Hepatic stellate cell (primary cell): ENCODE results near the gene ZSCAN5C.
"Not testable (repeated sequence)": the region's sequence is repeated elsewhere in the genome, so short reads cannot be mapped to it uniquely, and the experiment has no call there.

ENCODE experiments used
- DNase-seq: peaks from one replicate; pipeline ENCODE4 v3.0.0; 2011; ENCODE audit warnings: low spot score

The ZSCAN5C gene

DNA sequence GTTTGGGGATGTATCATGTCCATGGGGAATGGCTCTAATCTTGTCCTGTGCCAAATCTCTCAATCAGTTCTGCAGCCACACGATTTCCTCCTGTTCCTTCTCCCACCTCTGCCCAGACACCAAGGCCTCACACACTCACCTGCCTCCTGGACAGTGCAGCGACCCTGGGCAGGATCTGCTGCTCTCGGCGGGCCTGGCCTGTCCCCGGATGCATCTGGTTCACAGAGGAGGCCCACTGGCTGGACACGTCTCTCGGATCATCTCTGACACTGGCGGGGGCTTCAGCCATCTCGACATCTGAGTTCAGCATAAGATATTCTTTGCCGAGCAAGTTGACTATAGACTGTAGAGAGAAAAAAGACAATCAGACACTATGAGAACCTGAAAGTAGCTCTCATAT, 10.4 kb upstream of the ZSCAN5C start:
- DNase-seq, result no peak

DNA sequence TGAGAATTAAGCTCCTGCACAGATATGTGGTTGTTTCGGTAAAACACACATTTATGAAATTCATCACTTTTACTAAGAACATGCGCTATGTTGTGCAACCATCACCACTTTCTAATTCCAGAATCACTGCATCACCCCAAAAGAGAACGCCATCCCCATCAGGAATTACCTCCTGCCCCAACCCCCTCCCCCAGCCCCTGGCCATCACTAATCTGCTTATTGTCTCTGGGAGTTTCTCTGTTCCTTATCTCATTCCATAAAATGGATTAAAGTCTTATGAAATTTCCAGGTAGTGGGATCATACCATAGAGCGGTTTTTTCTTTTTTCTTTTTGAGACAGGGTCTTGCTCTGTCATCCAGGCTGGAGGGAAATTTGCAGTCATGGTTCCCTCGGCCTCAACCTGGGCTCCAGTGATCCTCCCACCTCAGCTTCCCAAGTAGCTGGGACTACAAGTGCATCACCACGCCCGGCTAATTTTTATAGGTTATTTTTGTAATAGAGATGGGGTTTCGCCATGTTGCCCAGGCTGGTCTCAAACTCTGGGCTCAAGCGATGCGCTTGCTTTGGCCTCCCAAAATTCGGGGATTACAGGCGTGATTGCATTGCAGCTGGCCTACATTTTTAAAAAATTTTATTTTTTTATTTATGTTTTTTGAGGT, 8.0 kb upstream of the ZSCAN5C start:
- DNase-seq, result no peak

DNA sequence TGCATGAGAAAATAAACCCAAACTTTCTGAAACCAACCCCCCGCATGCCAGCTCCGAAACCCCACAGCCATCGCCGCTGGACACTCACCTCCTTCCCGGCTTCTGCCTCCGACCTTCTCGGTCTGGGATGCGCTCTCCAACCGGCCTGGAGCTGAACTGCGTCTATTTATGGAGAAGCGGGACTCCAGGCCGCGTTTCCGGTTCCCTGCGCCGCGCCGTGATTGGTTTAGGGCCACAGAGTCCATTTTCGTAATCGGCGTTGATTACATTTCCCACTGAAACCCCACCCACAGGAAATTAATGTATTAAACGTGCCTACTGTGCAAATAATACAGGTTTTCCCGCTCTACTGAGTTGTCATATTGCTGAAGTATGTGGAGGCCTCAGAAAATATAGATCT, 4.4 kb upstream of the ZSCAN5C start, which contains the start of gene ZSCAN5B:
Gene ZSCAN5B (minus strand): TSS at position 138 of the 400 bp plus-strand sequence. CDS start 4,731 bp downstream, outside the sequence.
- not testable (repeated sequence) for DNase-seq

DNA sequence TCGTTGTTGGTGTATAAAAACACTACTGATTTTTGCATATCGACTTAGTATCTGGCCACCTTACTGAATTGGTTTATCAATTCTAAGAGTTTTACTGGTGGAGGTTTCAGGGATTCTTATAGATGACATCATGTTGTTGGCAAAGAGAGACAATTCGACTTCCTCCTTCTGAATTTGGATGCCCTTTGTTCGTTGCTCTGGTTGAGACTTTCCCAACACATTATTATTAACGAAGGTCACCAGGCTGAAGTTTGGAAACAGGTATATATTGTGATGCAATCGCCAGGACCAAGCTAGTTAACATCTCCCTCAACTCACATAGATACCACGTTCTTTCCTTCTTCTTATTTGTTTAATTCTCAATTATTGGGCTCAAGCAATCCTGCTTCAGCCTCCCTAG, 2.4 kb upstream of the ZSCAN5C start:
- DNase-seq, result no peak

DNA sequence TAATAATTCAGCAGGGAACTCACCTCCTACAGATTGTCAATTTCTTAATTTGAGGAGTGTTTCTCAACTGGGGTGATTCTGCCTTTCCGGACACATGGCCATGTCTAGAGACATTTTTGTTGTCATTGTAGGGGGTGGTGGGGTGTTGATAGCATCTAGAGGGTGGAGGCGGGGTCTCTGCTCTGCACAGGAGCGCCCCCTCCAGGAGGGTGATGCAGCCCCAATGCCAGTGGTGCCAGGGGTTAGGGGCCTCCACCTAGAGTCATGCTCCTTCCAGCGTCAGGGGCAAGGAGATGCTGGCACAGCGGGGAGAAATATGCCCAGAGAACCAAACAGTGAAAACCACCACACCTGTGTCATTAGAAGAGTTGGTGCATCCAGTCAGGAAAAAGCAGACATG, 5.5 kb downstream of the ZSCAN5C start:
- DNase-seq, result not testable (repeated sequence)

DNA sequence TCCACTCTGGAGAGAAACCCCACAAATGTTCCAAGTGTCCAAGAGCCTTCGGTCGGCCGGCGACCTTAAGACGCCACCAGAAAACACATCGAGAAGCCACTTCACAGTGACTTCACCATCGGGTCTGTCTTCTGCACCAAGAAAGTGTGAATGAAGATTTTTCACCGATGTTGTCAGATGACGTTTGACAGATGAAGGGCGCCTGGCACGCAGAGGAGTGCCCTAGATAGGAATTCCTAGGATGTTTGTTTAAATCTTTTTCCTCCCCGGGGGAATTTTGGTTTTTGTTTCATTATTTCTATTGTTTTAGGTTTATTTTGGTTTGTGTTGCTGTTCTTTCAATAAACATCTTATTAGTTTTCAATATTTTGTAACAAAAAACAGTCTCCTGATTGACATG, 7.0 kb downstream of the ZSCAN5C start:
- no peak for DNase-seq

DNA sequence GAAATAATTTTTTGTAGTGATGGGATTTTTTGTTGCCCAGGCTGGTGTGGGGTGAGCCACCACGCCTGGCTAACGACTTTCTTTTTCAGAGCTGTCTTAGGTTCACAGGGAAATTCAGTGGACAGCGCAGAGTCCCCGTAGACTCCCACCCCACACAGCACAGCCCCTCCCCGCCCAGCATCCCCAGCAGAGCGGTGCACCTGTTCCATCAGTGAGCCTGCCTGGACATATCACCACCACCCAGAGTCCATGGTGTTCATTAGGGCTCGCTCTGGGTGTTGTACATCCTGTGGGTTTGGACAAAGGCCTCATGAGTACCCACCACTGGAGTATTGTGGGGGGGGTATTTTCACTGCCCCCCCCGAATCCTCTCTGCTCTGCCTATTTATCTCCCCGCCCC, 8.0 kb downstream of the ZSCAN5C start:
- not testable (repeated sequence) for DNase-seq

DNA sequence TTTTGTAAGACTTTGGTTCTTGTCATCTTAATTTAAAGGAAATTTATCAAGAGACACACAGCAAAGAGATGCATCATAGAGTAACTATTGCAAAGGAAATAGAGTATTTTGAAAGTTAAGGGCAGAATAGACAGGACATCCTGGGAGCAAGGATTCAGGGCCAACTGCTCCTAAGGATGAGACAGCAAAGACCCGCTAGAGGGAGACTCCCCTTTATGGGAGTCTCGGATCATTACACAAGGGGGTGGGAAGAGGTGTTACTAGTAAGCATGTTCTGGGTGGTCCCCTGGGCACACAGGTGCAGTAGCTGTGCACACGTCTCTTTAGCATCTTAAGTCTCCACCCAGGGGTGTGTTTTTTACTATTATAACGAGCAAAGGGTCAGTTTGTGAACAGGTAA, 9.6 kb downstream of the ZSCAN5C start:
- no peak for DNase-seq

DNA sequence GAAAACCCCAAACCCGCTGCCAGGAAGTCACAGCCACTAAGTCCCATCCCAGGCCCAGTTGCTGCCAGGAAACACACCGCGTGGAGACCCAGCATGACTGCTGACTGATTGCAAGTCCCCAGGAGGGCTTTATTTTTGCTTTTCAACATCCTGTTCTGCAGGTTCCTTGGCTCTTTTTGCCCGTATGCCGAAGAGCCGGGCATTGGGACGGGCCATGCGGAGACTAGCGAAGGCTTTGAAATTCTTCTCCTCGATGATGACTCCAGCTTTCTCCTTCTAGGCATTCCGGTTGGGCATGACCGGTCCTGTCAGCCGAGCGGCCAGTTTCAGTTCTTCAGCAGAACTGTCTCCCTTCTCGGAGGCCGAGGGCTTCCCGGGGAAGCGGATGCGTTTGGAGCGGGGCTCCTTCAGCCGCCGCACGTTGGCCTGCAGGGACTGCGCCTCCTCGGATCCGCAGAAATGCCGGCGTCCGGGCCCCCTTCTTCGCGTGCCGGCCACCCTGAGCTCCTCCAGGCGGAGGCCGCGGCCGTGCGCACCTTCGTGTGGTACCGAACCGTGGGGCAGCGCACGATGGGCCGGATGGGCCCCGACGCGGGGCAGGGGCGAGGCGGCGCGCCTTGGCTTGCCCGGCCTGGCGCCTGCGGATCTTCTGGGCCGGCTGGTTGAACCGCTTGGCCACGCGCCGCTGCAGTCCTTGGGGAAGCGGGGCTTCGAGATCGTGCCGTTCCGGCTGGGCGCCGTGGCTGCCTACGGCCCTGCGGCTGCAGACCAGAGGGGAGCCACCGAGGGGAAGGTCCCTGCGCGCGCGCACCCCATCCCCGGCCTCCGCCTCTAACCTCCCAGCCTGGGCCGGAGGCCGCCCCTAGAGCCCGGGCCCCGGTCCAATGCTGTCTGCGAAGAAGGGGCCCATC, 15.2 kb downstream of the ZSCAN5C start:
- peak; percentile 26 for DNase-seq

DNA sequence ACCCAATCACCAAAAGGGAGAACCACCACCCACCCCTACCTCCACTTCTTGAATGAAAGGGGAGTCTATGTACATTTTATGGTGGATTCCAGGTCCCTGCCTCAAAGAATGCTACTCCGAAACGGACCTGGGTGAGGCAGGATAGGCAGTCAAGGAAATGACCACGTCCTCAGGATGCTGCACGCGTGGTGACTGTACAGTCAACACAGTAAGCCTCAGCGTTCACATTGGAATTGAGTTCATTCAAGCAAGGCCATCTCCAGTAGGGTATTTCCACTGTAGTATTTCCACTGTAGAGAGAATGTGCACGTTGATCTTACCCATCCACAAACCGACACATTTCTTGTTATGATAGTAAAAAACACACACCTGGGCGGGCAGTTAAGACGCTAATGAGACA, 16.9 kb downstream of the ZSCAN5C start:
- DNase-seq, result no peak

DNA sequence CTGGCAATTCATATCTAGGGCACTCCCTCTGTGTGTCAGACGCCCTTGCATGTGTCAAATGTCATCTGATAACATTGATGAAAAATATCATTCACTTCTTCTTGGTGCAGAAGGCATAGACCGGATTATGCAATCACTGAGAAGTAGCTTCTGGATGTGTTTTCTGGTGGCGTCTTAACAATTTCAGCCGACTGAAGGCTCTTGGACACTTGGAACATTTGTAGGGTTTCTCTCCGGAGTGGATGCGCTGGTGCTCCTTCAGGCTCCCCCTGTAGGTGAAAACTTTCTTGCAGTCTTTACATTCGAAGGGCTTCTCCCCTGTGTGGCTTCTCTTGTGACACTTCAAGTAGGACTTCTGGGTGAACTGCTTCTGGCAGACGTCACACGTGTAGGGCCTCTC, 19.4 kb downstream of the ZSCAN5C start:
- DNase-seq, result not testable (repeated sequence)

DNA sequence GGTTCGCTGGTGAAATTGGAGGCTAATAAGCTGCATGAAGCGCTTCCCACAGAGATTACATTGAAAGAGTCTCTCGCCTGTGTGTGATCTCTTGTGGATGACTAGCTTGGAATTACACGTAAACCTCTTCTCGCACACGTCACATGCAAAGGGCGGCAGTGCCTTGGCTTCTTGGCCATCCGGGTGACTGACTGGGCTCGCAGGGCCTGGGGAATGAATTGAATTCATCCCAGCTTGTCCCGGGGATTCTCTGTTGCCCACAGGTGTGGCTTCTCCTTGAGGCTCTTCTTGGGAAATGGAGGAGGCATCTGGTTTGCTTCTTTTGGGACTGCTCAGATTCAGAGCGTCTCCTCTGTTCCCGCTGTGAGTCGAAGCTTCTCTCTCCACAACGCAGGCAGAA, 19.8 kb downstream of the ZSCAN5C start:
- DNase-seq, result no peak

DNA sequence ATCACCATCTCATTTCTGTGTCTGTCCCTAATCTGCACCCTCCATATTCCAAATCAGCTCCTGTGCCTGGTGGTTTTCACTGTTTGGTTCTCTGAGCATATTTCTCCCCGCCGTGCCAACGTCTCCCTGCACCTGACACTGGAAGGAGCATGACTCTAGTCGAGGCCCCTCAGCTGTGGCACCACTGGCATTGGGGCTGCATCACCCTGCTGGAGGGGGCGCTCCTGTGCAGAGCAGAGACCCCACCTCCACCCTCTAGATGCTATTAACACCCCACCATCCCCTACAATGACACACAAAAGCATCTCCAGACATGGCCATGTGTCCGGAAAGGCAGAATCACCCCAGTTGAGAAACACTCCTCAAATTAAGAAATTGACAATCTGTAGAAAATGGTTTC, 20.8 kb downstream of the ZSCAN5C start:
- no peak for DNase-seq

DNA sequence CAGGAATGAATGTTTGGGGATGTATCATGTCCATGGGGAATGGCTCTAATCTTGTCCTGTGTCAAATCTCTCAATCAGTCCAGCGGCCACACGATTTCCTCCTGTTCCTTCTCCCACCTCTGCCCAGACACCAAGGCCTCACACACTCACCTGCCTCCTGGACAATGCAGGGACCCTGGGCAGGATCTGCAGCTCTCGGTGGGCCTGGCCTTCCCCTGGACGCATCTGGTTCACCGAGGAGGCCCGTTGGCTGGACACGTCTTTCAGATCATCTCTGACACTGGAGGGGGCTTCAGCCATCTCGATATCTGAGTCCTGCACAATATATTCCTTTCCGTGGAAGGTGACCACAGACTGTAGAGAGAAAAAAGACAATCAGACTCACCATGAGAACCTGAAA, 21.4 kb downstream of the ZSCAN5C start:
- no peak for DNase-seq

DNA sequence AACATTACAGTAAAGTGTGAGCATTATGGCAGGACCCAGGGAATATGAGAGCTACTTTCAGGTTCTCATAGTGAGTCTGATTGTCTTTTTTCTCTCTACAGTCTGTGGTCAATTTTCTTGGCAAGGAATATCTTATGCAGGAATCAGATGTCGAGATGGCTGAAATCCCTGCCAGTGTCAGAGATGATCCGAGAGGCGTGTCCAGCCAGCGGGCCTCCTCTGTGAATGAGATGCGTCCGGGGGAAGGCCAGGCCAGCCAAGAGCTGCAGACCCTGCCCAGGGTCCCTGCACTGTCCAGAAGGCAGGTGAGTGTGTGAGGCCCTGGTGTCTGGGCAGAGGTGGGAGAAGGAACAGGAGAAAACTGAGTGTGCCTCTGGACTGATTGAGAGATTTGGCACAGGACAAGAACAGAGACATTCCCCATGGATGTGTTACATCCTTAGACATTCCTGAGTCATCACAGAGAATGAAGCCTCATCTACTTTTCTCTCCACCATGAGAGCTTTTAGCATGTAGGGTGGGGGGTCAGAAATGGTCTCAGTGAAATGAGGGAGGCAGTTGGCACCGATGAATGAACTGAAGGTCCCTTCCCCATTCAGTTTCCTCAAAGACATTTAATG, 43.2 kb downstream of the ZSCAN5C start:
- DNase-seq, result peak; percentile 16

DNA sequence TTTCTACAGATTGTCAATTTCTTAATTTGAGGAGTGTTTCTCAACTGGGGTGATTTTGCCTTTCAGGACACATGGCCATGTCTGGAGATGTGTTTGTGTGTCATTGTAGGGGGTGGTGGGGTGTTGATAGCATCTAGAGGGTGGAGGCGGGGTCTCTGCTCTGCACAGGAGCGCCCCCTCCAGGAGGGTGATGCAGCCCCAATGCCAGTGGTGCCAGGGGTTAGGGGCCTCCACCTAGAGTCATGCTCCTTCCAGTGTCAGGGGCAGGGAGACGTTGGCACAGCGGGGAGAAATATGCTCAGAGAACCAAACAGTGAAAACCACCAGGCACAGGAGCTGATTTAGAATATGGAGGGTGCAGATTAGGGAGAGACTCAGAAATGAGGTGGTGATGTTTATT, 43.7 kb downstream of the ZSCAN5C start:
- not testable (repeated sequence) for DNase-seq

DNA sequence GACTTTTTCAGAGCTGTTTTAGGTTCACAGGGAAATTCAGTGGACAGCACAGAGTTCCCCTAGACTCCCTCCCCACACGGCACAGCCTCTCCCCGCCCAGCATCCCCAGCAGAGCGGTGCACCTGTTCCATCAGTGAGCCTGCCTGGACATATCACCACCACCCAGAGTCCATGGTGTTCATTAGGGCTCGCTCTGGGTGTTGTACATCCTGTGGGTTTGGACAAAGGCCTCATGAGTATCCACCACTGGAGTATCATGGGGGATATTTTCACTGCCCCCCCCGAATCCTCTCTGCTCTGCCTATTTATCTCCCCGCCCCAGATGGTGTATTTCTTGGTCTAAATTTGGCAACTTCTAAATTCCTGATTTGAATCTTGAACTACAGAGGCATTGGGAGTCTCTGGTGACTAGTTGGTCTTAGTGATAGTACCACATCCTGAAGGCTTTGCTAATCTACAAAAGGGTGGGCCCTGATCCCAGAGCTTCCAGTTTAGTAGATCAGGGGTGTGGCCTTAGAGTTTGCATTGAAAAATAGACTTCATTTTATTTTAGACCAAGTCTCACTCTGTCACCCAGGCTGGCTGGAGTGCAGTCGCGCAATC, 46.8 kb downstream of the ZSCAN5C start:
- DNase-seq, result not testable (repeated sequence)

DNA sequence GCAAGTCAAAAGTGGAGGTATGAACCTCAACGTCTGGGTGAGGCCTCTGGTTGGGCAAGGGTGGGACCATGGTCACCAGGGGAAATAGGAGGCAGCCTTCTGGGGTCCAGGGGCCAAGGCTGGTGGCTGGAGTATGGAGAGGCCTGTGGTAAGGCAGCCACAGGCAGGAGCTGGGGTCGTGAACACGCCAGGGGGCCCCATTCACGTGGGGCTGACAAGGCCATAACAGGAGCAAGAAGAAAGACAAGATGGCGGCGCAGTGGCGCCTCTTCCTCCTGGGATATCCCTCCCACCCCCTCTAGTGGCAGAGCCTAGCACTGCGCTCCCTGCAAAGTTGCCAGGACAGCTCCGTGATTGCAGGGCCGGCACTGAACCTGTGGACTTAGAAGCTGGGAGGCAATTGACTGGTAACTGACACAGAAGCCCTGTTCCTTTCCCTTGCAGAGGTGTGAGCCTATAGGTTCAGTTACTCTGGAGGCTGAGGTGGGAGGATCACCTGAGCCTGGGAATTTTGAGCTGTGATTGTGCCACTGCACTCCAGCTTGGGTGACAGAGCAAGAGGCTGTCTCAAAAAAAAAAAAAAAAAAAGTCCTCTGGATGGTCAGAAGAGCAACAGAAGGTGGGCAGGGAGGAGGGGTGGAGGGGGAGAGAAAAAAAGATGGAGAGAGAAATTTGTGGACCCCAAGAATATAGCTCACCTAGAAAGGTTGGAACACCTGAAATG, 50.8 kb downstream of the ZSCAN5C start:
- DNase-seq, result peak; percentile 72

DNA sequence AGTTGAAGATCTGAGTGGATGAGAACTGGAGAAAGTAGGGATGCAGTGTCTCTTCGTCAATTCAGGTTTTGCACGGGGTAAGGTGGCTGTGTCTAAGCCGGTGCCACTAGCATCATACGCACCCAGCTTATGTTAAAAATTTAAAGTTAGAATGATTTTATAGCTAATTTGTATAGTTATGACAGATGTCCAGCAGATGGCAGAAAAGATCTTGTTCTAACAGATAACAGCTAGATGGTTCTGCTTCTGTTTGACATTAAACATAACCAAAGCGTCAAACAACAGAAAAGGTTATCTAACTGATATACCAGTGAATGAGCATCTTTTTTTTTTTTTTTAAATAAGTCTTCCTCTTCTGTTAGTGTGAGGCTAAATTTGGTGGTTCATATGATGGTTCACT, 51.7 kb downstream of the ZSCAN5C start:
- peak; percentile 67 for DNase-seq

DNA sequence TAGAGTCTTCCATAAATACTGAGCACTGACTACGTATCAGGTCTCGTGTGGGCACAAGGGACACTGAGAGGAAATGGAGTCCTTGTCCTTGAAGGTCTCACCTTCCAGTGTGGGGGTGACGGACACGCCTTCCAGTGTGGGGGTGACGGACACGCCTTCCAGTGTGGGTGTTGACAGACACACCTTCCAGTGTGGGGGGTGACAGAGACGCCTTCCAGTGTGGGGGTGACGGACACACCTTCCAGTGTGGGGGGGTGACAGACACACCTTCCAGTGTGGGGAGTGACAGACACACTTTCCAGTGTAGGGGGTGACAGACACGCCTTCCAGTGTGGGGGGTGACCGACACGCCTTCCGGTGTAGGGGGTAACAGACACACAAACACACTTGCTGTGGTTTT, 56.2 kb downstream of the ZSCAN5C start:
- DNase-seq, result no peak
